OCI-LY1 (cell line): Measurements from ENCODE around the gene GRK5.

Source experiments
- CTCF ChIP-seq: fragments of 200-600 bp; sonication (generic), shearing (Covaris generic); IDR thresholded peaks from 2 replicates; pipeline ENCODE4 v1.5.1; 2017; ENCODE audit warnings: mild to moderate bottlenecking, antibody characterized with exemption, low read length, moderate library complexity, mixed read lengths
- EZH2 ChIP-seq: fragments of 200-600 bp; sonication (generic), shearing (Covaris generic); IDR thresholded peaks from 2 replicates; pipeline ENCODE4 v1.8.0; 2017; ENCODE audit warnings: borderline replicate concordance, mixed run types, mild to moderate bottlenecking, antibody characterized with exemption, low read length, moderate library complexity, mixed read lengths

GRCh38 chr10:119357412-119358151 is 150.2 kb downstream of the GRK5 start:
- TF ChIP-seq CTCF (no peak), EZH2 (no peak)
